ENCODE data around the gene ACIN1. TPM values are rescaled to one million over a fixed set of nuclear protein-coding genes. Genes with fewer than 3 reads are reported as not detected.

ACIN1 gene
- total and polyA plus RNA-seq, 9 of the 15 experiments (the other 6 are each of a cell fraction or from before 2014, with no cell fraction given), result 5.0 to 196 (median 129) TPM

DNA sequence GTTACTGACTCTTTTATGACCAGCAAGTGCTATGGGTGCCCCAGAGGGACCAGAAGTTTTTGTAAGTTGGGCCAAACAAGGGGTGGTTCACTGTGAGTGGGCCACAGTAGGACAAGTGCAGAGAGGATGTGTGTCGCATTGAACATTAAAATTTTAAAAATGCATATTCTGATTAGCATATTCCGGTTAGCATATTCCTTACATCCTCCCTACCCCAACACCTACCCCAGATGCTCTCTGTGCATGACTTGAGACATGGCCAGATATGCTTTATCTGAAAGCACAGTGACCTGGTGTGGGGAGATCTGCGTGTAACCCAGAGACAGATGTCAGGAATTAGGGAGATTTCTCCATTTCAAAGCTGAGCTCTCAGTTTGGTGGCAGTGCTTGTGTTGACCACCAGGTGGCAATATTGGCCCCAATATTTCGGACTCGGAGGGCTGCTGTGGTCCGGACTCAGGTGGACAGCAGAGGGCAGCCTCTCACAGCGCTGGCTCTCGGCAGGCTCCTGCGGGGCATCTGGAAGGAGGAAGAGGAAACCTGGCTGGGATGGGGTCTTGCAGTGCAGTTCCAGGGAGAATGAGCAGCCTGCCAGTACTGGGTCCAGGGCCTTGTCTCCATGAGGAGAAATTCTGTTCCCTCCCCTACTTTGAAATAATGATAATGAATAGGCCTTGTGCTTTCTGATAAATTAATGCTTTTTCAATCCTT lies 25.8 kb upstream of the ACIN1 start (continued):
- TF ChIP-seq, protein P1, sequence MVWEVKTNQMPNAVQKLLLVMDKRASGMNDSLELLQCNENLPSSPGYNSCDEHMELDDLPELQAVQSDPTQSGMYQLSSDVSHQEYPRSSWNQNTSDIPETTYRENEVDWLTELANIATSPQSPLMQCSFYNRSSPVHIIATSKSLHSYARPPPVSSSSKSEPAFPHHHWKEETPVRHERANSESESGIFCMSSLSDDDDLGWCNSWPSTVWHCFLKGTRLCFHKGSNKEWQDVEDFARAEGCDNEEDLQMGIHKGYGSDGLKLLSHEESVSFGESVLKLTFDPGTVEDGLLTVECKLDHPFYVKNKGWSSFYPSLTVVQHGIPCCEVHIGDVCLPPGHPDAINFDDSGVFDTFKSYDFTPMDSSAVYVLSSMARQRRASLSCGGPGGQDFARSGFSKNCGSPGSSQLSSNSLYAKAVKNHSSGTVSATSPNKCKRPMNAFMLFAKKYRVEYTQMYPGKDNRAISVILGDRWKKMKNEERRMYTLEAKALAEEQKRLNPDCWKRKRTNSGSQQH (CRISPR knock-in tag; IDR thresholded peaks at IDR 0.05), result no peak
- TF ChIP-seq TAF7 (tag; IDR thresholded peaks at IDR 0.05), result no peak
- TF ChIP-seq SNIP1 (IDR thresholded peaks at IDR 0.05; ENCODE audit: low read depth), result no peak
- TF ChIP-seq TBP (optimal IDR thresholded peaks at IDR 0.05; ENCODE audit: low read depth, low read length), result peak; percentile 33
- TF ChIP-seq HDAC1 (IDR thresholded peaks at IDR 0.05), result no peak
- no peak for TF ChIP-seq ATF4 (CRISPR knock-in tag; IDR thresholded peaks at IDR 0.05)
- TF ChIP-seq ZNF780A (CRISPR knock-in tag; IDR thresholded peaks at IDR 0.05), result no peak
- no peak; a peak in 1 of 4 replicates for TF ChIP-seq SIN3A (IDR thresholded peaks at IDR 0.05; ENCODE audit: borderline replicate concordance in 2 of 2, control insufficient read depth in 1 of 2, low read depth in 2 of 2, low read length in 2 of 2)
- no peak for TF ChIP-seq DMBX1 (CRISPR knock-in tag; IDR thresholded peaks at IDR 0.05; ENCODE audit: borderline replicate concordance)
- no peak for TF ChIP-seq RBBP5 (IDR thresholded peaks at IDR 0.05; ENCODE audit: borderline replicate concordance, insufficient read depth, low read length, poor library complexity, severe bottlenecking)
- no peak for TF ChIP-seq PRPF4 (IDR thresholded peaks at IDR 0.05; ENCODE audit: insufficient read depth, low read depth, low read length, poor library complexity, severe bottlenecking)
- no peak for TF ChIP-seq ZNF57 (CRISPR knock-in tag; IDR thresholded peaks at IDR 0.05)
- TF ChIP-seq MLLT1 (IDR thresholded peaks at IDR 0.05), result peak in 1 of 2 experiments; percentile 87; a peak in 2 of 4 replicates
- TF ChIP-seq XRCC3 (IDR thresholded peaks at IDR 0.05), result no peak
- no peak for TF ChIP-seq ZNF280A (IDR thresholded peaks at IDR 0.05; ENCODE audit: low read depth, partially characterized antibody)
- TF ChIP-seq ZNF395 (CRISPR knock-in tag; IDR thresholded peaks at IDR 0.05), result no peak; the same call in 1 of the 2 replicates
- TF ChIP-seq NR1H2 (CRISPR knock-in tag; IDR thresholded peaks at IDR 0.05), result no peak
- 0 out of 2 replicates have a peak, but pooled peaks have one; percentile 49 for TF ChIP-seq CBX5 (IDR thresholded peaks at IDR 0.05; ENCODE audit: borderline replicate concordance, low read depth)

Data from K562 (cell line).